HG02759 (cell line): ENCODE measurements around the gene SAMD11.

ENCODE experiments used
- ATAC-seq: cut with Tn5 transposase; IDR thresholded peaks from one replicate; pipeline ENCODE4 v1.9.1; 2021; ENCODE audit warnings: mild to moderate bottlenecking, moderate library complexity; ENCODE audit not compliant: unreplicated experiment

SAMD11 gene

DNA sequence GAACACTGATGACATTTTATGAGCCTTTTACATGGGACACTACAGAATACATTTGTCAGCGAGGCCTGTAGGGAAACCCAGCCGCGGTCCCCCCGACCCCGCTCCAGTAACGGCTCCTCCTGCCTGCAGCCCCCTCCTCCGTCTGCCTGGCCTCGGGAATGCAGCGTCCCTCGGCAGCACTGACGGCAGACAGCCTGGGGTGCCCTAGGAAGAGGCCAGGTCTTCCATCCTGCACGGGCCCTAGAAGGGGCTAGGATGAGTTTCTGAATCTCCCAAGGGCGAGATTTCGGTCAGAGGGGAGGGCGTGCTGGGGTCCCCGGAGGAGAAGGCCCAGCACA lies 8.4 kb downstream of the SAMD11 start:
- ATAC-seq, result no peak

DNA sequence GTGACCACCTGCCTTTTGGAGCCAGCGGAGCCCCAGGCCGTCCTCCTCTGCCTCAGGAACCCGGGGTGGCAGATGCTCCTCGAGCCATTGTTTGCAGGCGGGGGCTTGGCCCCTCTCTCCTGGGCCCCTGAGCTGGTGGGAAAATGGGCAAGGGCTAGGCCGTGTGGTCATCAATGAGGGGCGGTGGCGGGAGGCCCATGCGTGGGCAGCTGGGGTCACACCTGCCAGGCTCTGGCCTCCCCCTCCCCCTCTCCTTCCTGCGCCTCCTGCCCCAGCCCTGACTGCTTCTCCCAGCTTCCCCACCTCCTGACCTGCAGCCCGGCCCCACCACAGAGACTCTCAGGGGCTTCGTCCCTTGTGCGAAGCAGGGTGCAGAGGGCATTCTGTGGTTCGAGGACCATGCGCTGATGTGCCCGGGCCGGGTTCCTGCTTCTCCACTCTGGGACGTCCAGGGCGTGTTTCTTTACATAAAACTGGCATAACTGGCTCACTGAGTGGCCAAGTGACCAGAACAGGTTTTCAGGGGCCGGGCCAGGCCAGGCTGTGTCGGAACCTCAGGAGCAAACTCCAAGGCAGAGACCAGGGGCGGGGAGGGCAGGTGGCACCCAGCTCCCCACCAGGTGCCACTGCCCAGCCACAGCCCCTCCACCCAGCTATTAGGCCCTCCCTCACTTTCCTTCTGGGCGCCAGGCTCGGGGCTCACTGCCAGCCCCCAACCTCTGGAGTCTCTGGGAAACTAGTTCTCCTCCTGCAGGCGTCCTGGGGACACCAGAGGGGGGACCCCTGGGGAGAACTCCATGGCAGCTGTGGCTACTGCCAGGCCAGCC lies 9.3 kb downstream of the SAMD11 start:
- no peak for ATAC-seq

DNA sequence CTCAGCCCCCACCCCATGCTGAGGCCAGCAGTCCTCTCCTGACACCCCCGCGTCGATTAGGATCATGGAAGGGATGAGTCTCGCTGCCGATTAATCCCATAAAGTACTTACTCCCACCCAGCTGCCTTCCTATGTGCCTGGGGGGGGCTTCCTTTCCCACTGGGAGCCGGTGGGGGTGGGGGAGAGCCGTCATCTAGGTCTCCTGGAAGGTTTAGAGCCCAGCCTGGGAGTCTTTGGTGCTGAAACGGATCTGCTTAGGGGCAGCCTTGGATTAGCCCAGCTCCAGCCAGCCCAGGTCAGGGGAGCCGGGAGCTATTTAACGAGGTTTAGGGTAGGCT lies 9.8 kb downstream of the SAMD11 start:
- ATAC-seq, result no peak

DNA sequence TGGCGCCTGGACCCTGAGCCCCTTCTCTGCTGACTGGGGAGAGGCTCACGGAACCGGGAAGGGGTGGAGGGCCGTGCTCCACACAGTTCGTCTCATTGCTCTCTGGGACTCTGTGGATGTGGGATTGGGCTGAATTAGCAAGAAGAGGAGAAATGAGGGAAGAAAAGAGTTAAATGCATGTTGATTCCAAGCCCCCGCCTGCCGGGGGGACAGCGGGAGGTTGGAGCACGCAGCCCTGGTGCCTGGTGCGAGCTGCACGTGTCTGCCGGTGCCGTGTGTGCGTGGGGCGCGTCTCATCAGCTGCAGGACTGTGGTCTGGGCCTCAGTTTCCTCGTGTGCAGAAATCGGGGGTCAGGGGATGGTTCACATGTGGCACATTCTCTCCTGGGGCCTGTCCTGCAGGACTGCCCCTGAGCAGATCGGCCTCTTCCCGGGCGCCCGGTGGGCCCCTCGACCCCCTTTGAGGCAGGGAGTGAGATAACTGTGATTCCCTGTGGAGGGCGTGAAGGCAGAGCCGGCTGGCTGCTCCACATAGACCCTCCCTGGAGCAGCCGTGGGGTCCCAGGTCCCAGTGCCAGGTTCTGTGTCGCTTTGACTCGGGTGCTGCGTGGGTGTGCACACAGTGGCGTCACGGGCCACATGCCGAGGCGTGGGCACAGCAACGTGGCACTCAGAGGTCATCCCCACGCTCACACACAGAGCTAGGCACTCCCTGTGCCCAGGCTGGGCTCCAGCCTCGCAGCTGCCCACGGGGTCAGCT lies 11.4 kb downstream of the SAMD11 start:
- no peak for ATAC-seq

DNA sequence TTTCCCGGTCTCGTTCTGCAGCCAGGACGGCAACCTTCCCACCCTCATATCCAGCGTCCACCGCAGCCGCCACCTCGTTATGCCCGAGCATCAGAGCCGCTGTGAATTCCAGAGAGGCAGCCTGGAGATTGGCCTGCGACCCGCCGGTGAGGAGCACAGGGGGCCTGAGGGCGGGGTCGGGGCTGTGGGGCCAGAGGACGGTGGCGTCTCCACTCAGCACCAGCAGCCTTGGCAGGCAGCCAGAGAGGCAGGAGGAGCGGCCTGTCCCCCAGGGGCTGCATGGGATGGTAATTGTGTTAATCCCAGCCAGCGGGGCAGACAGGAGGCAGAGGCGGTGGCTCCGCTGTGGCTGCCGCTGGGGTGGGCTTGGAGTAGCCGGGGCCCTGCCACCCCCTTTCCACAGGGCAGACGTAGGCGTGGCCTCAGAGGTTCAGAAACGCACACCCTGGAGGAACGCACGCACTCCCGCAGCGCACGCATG lies 12.1 kb downstream of the SAMD11 start:
- no peak for ATAC-seq

DNA sequence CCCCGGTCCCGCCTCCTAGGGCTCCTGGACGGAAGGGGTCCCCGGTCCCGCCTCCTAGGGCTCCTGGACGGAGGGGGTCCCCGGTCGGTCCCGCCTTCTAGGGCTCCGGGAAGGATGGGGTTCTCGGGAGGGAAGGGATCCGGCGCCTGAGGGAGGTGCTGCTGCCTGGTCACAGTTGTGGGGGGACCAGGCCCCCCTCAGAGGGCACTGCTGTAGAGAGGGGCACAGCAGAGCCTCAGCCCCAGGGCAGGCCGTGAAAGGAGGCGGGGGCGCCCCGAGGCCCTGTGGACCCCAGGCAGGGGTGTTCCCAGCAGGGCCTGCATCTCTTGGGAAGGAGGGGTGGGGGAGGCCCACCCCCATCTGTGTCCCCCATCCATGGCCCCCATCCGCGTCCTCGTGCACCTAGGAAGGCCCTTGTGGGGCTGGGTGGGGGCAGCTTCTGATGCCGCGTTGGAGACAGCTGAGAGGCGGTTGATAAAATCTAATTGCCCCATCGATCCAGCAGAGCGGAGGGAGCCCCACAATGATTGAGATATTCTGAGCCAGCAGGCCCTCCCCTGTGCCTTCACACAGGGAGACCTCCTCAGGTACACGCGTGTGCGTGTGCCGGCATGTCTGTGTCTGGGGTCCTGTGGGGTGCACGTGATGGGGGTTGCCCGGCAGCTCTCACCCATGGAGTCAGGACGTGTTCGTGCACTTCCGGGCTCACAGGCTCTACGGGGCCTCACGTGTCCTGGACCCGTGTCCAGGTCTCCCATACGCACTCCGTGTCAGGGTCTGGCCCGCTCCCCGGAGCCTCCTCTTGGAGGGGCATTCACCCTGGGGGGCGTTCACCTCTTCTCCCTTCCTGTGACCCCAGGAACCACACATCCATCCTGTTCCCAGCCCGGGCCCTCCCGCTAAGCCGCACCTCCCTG lies 12.9 kb downstream of the SAMD11 start:
- ATAC-seq, result no peak

DNA sequence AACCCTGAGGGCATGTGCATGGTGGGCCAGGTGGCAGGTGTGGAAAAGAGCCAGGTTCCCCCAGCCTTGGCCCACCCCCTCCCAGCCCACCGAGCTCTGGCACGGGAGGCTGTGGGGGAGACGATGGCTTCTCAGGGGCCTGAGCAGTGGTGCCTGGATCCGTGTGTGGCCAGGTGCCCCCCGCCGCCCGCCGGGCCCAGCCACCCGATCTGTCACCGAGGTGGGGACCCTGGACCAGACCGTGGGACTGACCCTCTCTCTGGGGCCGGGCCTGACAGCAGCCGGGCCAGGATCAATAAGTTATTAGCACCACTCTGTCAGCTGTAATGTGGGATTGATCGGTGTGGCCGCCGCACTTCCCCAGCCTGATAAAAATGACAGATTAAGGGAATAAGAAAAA lies 13.8 kb downstream of the SAMD11 start:
- ATAC-seq, result no peak

DNA sequence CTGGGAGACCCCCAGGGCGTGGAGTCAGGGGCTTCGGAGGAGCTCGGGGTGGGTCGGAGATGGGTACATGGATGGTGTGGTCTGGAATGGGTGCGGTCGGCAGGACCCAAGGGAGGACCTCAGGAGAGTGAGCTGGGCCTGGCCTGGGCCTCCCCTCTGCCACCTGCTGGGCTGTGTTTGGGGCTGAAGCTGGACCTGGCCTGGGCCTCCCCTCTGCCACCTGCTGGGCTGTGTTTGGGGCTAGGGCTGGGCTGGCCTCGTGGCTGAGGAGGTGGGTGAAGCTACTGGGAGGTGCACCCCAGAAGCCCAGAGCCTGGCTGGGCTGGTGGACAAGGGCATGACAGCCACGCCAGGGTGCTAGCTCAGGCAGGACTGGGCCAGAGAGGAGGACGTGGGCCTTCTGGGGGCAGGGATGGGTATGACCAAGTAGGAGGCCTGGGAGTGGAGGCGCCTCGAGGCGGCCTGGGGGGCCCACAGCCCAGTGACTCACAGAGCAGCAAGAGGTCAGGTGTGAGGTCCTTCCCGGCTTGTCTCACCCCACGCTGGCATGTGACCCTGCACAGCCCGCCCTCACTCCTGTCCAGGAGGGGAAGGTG lies 14.5 kb downstream of the SAMD11 start:
- ATAC-seq, result no peak

DNA sequence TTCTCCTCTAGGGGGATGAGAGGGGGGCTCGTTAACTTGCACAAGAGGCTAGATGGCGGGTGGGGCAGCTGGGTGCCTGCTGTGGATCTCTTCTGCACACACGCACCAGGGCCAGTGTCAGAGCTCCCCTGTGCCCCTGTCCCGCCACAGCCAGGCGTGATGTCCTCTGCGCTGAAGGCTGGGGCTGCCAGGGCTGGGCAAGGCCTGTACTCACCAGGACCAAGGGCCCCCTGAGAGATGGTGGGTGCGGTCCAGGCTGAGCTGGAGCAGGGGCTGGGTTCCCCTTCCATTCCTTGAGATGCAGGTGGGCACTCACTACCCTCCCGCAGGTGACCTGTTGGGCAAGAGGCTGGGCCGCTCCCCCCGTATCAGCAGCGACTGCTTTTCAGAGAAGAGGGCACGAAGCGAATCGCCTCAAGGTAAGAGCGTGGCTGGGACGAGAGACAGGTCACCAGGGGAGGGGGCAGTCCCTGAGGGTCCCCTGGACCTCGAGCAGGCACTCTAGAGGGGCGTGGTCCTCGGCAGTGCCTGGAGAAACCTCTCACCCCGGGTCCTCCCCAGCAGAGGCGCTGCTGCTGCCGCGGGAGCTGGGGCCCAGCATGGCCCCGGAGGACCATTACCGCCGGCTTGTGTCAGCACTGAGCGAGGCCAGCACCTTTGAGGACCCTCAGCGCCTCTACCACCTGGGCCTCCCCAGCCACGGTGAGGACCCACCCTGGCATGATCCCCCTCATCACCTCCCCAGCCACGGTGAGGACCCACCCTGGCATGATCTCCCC lies 15.2 kb downstream of the SAMD11 start:
- ATAC-seq, result no peak

DNA sequence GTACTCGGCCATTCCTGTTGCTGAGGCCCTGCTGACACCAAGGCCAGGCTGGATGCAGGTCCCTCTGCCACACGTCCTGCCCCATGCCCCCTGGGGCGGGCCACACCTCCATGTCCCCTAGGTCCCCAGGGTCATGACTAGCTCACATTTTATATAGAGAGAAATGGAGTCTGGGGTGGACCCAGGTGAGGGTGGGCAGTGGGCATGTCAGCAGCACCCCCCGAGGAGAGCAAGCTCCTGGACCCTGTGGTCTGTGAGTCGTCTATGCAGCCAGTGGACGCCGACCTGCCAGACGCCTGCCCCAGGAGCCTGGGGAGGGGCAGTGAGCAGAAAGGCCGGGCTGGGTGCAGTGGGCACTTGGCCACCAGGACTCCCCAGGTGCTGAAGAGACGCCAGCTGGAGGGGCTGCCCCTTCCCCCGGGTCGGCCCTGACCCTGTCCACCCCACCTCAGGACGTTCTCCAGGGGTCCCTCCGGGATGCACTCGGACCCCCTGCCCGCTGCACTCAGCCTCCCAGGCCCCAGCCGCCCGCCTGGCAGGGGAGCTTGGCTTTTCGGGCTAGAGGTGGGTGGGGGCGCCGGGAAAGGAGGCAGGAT lies 15.9 kb downstream of the SAMD11 start:
- ATAC-seq, result no peak

DNA sequence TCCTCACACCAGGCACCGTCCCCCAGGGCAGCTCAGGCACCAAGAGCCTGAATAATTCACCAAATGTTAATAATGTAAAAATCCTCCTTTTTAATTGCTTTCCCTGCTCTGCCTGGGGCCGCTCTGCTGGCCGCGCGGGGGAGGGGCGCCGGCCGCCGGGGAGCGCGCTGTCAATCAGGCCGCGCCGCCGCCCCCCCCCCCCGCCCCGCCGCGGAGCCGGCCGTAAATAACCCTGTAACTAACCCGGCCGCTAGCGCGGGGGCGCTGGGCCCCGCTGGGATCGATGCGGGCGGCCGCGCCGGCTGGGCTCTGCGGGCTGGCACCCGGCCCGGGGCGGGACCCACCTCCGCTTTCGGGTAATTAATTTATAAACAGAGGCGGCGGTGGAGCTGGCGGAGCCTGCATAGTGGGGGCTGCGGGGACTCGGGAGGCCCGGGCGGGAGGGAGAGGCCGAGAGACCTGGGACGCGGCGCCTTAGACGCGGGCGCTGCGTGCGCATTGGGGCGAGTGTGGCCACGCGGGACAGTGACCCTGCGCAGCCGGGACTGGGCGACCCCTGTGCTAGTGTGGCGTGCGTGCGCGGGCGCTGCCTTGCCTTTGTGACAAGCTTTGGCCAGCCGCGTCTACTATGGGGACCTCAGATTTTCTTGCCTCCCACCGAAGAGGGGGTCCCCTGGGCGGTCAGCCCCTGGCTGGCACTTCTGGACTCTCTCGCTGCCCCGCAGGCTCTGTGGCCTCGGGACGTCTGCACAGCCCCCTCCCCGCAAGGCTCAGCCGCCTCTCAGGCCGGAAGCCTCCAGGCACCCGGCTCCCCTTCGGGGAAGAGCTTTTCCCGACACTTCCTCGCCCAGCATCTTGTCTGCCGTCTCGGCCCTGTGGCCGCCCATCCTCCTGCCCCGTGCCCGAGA lies 16.6 kb downstream of the SAMD11 start:
- ATAC-seq, result no peak

DNA sequence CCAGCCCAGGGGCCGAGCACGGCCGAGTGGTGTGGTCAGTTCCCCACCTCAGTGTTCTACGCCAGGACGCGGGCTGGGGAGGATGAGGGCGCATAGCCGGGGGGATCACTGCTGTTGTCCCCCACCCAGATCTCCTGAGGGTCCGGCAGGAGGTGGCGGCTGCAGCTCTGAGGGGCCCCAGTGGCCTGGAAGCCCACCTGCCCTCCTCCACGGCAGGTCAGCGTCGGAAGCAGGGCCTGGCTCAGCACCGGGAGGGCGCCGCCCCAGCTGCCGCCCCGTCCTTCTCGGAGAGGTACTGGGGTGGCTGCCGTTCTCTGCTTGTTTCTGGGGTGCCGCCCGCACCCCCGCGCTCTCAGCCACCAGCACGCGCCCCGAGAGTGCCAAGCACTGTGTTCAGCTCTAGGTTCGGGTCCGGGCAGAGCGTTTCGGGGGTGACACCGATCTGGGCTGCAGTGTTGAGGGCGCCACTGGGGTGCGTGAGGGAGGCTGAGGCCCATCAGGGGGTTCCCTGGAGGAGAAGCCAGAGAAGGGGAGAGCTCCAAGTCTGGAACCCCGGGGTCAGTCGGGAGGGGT lies 17.4 kb downstream of the SAMD11 start:
- ATAC-seq, result no peak

DNA sequence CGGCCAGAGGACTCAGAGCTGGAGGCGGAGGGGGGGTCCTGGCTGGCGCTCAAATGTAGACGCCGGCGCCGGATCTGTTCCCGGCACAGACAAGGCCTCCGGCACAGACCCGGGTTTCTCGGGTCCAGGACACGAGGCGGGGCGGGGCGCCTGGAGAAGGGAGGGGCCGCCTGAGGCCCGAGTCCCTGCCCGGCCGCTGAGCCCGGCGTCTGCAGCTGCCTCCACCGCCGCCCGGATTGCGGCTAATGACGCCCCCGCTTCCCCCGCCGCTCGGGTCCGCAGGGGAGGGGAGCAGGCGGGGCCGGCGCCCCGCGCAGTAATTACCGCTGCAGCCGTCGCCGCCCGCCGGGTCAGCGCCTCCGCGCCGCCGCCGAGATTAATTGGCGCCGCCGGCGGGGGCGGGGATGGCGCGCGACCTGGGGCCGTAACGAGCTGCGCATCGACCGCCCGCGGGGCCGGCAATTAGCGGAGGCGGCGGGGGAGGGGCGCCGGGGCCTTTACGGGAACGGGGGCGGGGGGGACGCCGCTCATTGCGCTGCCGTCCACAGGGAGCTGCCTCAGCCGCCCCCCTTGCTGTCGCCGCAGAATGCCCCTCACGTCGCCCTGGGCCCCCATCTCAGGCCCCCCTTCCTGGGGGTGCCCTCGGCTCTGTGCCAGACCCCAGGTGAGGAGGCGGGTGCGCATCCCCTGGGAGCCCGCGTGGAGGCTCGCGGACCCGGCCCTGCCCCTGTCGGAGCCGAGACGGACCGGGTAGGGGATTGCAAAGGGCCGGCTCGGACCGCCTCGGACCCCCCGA lies 18.1 kb downstream of the SAMD11 start:
- ATAC-seq, result no peak

DNA sequence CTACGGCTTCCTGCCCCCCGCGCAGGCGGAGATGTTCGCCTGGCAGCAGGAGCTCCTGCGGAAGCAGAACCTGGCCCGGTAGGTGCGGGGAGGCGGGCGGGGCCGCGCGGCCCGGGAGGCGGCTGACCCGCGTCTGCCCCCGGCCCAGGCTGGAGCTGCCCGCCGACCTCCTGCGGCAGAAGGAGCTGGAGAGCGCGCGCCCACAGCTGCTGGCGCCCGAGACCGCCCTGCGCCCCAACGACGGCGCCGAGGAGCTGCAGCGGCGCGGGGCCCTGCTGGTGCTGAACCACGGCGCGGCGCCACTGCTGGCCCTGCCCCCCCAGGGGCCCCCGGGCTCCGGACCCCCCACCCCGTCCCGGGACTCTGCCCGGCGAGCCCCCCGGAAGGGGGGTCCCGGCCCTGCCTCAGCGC lies 18.7 kb downstream of the SAMD11 start:
- ATAC-seq, result no peak

DNA sequence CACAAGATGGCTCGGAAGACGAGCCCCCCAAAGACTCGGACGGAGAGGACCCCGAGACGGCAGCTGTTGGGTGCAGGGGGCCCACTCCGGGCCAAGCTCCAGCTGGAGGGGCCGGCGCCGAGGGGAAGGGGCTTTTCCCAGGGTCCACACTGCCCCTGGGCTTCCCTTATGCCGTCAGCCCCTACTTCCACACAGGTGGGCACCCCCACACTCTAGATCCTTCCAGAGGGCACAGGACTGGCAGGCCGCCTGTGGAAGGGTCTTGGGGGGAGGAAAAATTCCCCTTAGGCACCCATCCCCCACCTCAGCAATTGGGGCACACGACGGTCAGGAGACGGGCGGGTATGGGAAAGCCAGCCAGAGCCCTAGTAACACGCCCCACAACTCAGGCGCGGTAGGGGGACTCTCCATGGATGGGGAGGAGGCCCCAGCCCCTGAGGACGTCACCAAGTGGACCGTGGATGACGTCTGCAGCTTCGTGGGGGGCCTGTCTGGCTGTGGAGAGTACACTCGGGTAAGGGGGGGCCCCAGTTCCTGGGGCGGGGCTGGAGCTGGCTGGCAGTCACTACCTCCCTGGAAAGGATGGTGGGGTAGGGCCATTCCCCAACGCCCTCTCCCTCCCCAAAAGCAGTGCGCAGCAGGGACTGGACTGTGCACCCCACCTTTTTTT lies 19.3 kb downstream of the SAMD11 start:
- no peak for ATAC-seq

DNA sequence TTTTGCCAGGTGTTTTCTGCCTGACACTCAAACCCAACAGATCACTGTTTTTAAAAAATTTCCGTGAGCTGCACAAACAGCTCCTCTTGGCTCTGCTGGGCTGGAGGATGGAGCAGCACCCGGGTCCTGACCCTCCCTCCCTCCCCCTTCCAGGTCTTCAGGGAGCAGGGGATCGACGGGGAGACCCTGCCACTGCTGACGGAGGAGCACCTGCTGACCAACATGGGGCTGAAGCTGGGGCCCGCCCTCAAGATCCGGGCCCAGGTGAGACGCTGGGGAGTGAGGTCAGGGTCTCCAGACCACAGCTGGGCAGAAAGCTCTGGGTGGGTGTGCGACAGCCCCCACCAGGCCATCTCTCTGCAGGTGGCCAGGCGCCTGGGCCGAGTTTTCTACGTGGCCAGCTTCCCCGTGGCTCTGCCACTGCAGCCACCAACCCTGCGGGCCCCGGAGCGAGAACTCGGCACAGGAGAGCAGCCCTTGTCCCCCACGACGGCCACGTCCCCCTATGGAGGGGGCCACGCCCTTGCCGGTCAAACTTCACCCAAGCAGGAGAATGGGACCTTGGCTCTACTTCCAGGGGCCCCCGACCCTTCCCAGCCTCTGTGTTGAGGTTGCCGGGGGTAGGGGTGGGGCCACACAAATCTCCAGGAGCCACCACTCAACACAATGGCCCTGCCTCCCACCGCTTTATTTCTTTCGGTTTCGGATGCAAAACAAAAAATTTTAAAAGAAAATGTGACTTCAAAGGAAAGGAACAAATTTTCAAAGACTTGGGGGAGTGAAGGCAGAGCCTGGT lies 20.0 kb downstream of the SAMD11 start:
- ATAC-seq, result no peak
